C1 segment of cervical spinal cord (tissue), 14 donors: ENCODE results near the gene GPBP1.
"Not testable (repeated sequence)": the region's sequence is repeated elsewhere in the genome, so short reads cannot be mapped to it uniquely, and the experiment has no call there.

Experiments
- DNase-seq, 14 donors: peaks; one replicate each; lab custom pipeline; 2025; lab: John Stamatoyannopoulos, UW

The GPBP1 gene

GRCh38 chr5:57173319-57174127 lies at the start of gene GPBP1:
Gene GPBP1, plus strand, starts transcription at chr5:57174059. Its CDS starts 40,072 bp downstream, at chr5:57214131.
- DNase-seq, result peak; percentile 94 to 99 (median 98)

- no peak for DNase-seq
Measured at GRCh38 chr5:57128325-57128724, 45.5 kb upstream of the GPBP1 start.

- DNase-seq, result no peak
Measured at GRCh38 chr5:57133574-57133973, 40.3 kb upstream of the GPBP1 start.

GRCh38 chr5:57137401-57137800 lies 36.5 kb upstream of the GPBP1 start:
- no peak for DNase-seq

GRCh38 chr5:57152316-57152715 lies 21.5 kb upstream of the GPBP1 start:
- DNase-seq, result no peak

- no peak for DNase-seq
Measured at GRCh38 chr5:57155033-57155432, 18.8 kb upstream of the GPBP1 start.

- no peak for DNase-seq
Measured at GRCh38 chr5:57157131-57157530, 16.7 kb upstream of the GPBP1 start.

- no peak for DNase-seq
Measured at GRCh38 chr5:57157666-57158065, 16.2 kb upstream of the GPBP1 start.

DNA sequence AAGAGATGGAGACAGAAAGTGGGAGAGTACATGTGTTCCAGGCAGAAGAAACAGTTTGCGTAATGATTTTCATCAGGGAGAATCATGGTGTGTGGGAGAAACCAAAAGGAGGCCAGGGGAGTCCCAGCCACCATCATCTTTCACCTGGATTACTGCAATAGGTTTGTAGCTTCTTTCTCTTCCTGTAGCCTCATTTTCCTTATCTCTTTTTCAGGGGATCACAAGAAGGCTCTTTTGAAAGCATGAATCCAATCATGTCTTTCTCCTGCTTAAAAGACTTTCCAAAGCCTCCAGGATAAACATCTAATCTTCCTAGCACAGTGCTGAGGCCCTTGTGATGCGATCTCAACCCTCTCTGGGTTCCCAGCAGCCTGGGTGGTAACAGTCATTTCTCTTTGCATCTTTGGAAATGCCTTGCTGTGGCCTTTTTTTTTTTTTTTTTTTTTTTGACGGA lies 10.3 kb upstream of the GPBP1 start:
- no peak for DNase-seq

- no peak for DNase-seq
Measured at GRCh38 chr5:57164124-57164523, 9.7 kb upstream of the GPBP1 start.

GRCh38 chr5:57165171-57165570 lies 8.7 kb upstream of the GPBP1 start:
- not testable (repeated sequence) for DNase-seq

DNA sequence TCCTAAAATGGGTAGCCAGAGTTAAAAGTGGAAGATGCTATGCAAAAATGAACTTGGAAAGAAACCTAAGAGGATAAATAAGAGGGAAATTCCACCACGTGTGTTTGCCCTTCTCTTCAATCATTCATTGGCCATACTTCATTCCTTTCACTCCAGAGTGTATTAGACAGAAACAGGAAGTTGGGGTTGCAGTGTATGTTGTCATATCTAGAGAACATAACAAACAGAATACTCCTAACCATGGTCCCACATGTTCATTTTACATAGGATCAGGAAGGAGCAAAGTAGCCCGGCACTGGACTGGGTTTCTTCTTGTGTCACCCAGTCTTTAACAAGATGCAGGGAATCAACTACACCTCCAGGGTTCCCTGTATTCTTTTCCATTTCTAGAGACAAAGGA lies 7.6 kb upstream of the GPBP1 start:
- DNase-seq, result no peak

DNA sequence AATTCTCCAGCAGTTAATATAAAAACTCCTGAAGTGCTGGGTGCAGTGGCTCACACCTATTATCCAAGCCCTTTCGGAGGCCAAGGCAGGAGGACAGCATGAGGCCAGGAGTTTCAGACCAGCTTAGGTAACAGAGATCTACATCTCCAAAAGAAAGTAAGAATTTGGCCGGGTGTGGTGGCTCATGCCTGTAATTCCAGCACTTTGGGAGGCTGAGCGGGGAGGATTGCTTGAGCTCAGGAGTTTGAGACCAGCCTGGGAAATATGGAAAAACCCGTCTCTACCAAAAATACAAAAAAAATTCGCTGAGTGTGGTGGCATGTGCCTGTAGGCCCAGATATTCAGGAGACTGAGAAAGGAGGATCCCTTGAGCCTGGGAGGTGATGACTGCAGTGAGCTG lies 6.7 kb upstream of the GPBP1 start:
- no peak for DNase-seq

- not testable (repeated sequence) for DNase-seq
Measured at GRCh38 chr5:57170116-57170515, 3.7 kb upstream of the GPBP1 start.

DNA sequence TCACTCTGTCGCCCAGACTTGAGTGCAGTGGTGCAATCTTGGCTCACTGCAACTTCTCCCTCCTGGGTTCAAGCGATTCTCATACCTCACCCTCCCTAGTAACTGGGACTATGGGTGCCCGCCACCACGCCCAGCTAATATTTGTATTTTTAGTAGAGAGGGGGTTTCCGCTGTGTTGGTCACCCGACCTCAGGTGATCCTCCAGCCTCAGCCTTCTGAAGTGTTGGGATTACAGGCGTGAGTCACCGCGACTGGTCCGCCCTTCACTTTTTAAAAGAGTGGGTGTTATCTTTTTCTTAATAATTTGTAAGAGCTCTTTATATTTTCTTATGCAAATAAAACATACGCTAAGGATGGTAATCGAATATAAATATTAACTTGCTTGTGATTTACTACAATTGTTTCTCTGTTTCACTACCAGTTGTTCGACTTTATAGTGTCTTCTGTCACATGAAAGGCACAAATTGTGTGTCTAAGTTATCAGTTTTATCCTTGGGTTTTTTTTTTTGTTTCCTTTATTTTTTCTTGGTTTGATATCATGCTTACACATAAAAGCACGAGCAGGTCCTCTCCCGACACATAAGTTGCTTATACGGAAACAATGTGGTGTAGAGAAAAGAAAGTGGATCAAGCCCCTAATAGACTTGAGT lies 1.9 kb upstream of the GPBP1 start:
- DNase-seq, result no peak

GRCh38 chr5:57172466-57173318 lies 1.2 kb upstream of the GPBP1 start:
- peak in 7 of 14 donors; percentile 1 to 80 (median 6) for DNase-seq

DNA sequence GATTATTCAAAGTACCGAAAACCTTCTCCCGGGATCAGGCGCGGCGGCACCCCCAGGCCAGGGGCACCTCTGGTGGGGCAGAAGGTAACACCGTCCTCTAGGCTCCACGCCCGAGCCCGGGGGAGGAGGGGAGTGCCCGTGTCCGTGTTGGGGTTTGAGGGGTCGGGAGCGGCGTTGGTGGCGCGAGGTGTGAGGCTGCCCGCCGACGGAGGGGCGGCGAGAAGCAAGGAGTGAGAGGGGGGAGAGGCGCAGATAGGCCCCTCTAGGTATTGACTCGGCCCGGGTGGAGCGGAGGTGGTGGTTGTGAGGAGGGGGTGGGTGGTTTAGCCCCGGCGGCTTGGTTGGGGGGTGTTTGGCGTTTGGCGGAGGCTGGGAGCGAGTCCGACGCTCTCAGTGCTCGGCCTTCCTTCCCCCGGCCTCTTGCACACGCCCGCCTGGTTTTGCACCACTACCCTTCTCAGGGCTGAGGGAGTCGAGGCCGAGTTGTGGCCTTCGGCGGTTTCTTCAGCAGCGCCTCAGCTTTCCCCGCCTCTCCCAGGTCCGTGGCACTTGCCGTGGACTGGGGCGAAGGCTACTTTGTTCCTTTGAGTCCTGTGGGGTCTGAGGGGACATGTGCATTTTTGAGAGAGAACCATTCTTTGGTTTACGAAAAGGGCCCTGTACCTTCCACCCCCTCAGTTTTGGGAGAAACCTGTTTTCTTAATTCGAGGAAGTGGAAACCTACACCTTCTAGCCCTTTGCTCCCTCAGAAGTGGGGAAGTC lies 450 bp downstream of the GPBP1 start:
- DNase-seq, result peak in 8 of 14 donors; percentile 49 to 79 (median 60)

DNA sequence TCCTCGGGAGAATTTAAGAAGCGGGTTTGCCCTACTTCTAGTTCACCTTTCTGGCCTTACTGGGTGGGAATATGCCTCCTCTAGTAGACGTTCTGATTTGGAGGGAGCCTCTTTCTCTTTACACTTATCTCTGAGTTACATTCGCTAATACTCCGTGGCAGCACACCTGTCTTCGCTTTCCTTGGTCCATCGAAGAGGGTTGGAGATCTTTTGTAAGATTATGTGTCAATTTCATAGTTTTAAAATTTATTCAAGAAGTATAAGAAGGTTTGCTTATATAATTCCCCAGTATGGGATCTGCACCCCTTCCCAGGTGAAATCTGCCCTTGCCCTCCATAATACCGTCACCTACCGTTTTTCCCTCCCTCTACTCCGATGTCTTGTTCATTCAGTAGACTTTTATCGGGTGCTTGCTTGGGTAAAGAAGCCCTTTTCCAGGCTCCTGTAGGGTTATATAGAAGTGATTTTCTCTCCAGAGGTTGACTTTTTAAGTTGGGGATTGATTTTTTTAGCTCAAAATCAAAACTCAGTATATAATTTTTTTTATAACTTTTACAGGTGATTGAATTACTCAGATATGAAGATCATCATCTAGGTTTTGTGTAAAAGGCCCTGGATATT lies 1.1 kb downstream of the GPBP1 start:
- peak in 1 of 14 donors; percentile 40 for DNase-seq

GRCh38 chr5:57175551-57176309 lies 1.9 kb downstream of the GPBP1 start:
- peak in 5 of 14 donors; percentile 3 to 14 (median 7) for DNase-seq

DNA sequence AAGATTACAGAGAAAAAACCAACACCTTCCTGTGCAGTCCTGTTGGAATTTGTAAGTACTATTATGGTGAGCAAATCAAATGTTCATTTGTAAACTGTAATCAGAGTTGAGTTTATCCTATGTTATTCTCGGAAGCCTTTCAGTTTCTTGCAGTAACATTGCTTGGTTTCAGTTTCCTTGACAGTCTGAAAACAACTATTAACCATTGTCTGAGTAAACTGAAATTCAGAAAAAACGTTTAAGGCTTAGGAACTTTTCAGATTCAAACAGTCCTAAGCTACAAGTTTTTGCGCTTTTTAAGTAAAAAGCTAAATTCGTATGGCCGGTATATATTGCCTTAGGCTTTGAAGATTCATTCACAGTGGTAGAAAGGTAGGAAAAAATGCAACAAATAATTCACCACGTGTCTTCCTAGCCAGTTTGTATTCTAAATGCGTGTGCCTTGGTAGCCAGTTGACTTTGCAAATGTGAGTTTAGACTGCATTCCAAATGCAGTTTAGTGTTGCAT lies 2.5 kb downstream of the GPBP1 start:
- DNase-seq, result no peak
